Liver (tissue), 9 donors: ENCODE measurements around the gene TATDN3. TPM values are rescaled to one million over a fixed set of nuclear protein-coding genes. Genes with fewer than 3 reads are reported as not detected.

Experiments used
- DNase-seq: peaks from one replicate; pipeline ENCODE4 v3.0.0-alpha.2; 2017; ENCODE audit warnings: low spot score
- H3K27ac ChIP-seq, 2 donors: one replicate each; pipeline ENCODE4 v1.7.0; 2013; ENCODE audit warnings: inconsistent platforms in 2 of 2, low read length in 2 of 2, control low read depth in 1 of 2, low read depth in 1 of 2, mild to moderate bottlenecking in 1 of 2
- H3K27me3 ChIP-seq, 4 donors: one replicate each; pipeline versions ENCODE4 v1.6.1 to v1.7.0; 2013; ENCODE audit warnings: low read length in 3 of 4, inconsistent platforms in 1 of 4, mild to moderate bottlenecking in 1 of 4, moderate library complexity in 1 of 4; ENCODE audit not compliant: control insufficient read depth in 4 of 4, insufficient read depth in 4 of 4
- H3K36me3 ChIP-seq, 4 donors: one replicate each; pipeline versions ENCODE4 v1.6.1 to v1.7.0; 2013; ENCODE audit warnings: low read length in 3 of 4, mild to moderate bottlenecking in 3 of 4, low read depth in 1 of 4, moderate library complexity in 1 of 4; ENCODE audit not compliant: control insufficient read depth in 4 of 4, insufficient read depth in 3 of 4
- H3K4me1 ChIP-seq, 4 donors: one replicate each; pipeline versions ENCODE4 v1.6.1 to v1.7.0; 2013; ENCODE audit warnings: low read length in 3 of 4, mild to moderate bottlenecking in 3 of 4, moderate library complexity in 1 of 4; ENCODE audit not compliant: control insufficient read depth in 4 of 4, insufficient read depth in 4 of 4
- H3K4me3 ChIP-seq, 3 donors: one replicate each; pipeline versions ENCODE4 v1.6.1 to v1.7.0; 2013; ENCODE audit warnings: low read length in 3 of 3, control low read depth in 1 of 3, low read depth in 1 of 3, mild to moderate bottlenecking in 1 of 3
- H3K9ac ChIP-seq, 2 donors: one replicate each; pipeline ENCODE4 v1.7.0; 2013; ENCODE audit warnings: low read length in 2 of 2, mild to moderate bottlenecking in 2 of 2, moderate library complexity in 2 of 2, control low read depth in 1 of 2, low read depth in 1 of 2
- H3K9me3 ChIP-seq, 4 donors: one replicate each; pipeline versions ENCODE4 v1.6.1 to v1.7.0; 2013; ENCODE audit warnings: low read length in 3 of 4; ENCODE audit not compliant: control insufficient read depth in 4 of 4
- EGR1 ChIP-seq, 2 donors: IDR thresholded peaks; 2 replicates each; pipeline ENCODE4 v1.6.1; 2016 to 2018; ENCODE audit warnings: antibody characterized with exemption in 2 of 2, low read depth in 2 of 2
- FOXA1 ChIP-seq: IDR thresholded peaks from 2 replicates; pipeline ENCODE4 v1.6.1; 2016; ENCODE audit warnings: antibody characterized with exemption
- GABPA ChIP-seq, 2 donors: IDR thresholded peaks in 1 of 2; conservative IDR thresholded peaks in 1 of 2; 2 replicates each; pipeline ENCODE4 v1.6.1; 2016; ENCODE audit warnings: antibody characterized with exemption in 2 of 2, mild to moderate bottlenecking in 1 of 2, moderate library complexity in 1 of 2
- HNF4A ChIP-seq, 2 donors: conservative IDR thresholded peaks; 2 replicates each; pipeline ENCODE4 v1.6.1; 2016; ENCODE audit warnings: antibody characterized with exemption in 2 of 2, mild to moderate bottlenecking in 2 of 2
- HNF4G ChIP-seq: IDR thresholded peaks from 2 replicates; pipeline ENCODE4 v1.6.1; 2016; ENCODE audit warnings: antibody characterized with exemption
- JUND ChIP-seq, 2 donors: IDR thresholded peaks; 2 replicates each; pipeline ENCODE4 v1.6.1; 2016; ENCODE audit warnings: antibody characterized with exemption in 2 of 2
- NR2F2 ChIP-seq: IDR thresholded peaks from 2 replicates; pipeline ENCODE4 v1.6.1; 2016; ENCODE audit warnings: antibody characterized with exemption
- RAD21 ChIP-seq, 2 donors: IDR thresholded peaks; 2 replicates each; pipeline ENCODE4 v1.6.1; 2016; ENCODE audit warnings: antibody characterized with exemption in 2 of 2, mild to moderate bottlenecking in 2 of 2
- RXRA ChIP-seq, 2 donors: IDR thresholded peaks; 2 replicates each; pipeline ENCODE4 v1.6.1; 2017 to 2018; ENCODE audit warnings: antibody characterized with exemption in 2 of 2, mild to moderate bottlenecking in 1 of 2
- SP1 ChIP-seq: IDR thresholded peaks from 2 replicates; pipeline ENCODE4 v1.6.1; 2018; ENCODE audit warnings: antibody characterized with exemption, mild to moderate bottlenecking
- TAF1 ChIP-seq: conservative IDR thresholded peaks from 2 replicates; pipeline ENCODE4 v1.6.1; 2016; ENCODE audit warnings: antibody characterized with exemption, mild to moderate bottlenecking
- YY1 ChIP-seq: IDR thresholded peaks from 2 replicates; pipeline ENCODE4 v1.6.1; 2016; ENCODE audit warnings: antibody characterized with exemption, mild to moderate bottlenecking
- WGBS: extraction: QIAGEN DNeasy Blood & Tissue Kit; methylation state at CpG from one replicate; pipeline ENCODE4 v1.1.7; 2013; 5-methylcytosine and 5-hydroxymethylcytosine counted together
- polyA plus RNA-seq, 2 donors: library from polyadenylated mRNA; stranded (reverse) in 1 of 2; unstranded in 1 of 2; fragments of 200-250 nt in 1 of 2; fragments of >200 nt in 1 of 2; fragmentation: Nextera tagmentation in 1 of 2; extraction: Ambion mirVana in 1 of 2; gene quantifications; one replicate each; pipeline versions ENCODE4 v1.2.1 to v1.2.3, GENCODE V29; 2013 to 2015
- total RNA-seq, 2 donors: library from RNA; depleted of rRNA; stranded (reverse); fragments of >200 nt; gene quantifications; one replicate each; pipeline ENCODE4 v1.2.3, GENCODE V29; 2014
- TF ChIP-seq, protein P1 (sequence below): IDR thresholded peaks from 2 replicates; pipeline ENCODE4 v1.6.1; 2016; ENCODE audit warnings: antibody characterized with exemption
- TF ChIP-seq, protein P2 (sequence below): IDR thresholded peaks from 2 replicates; pipeline ENCODE4 v1.6.1; 2016; ENCODE audit warnings: antibody characterized with exemption
- TF ChIP-seq, protein P3 (sequence below): IDR thresholded peaks from 2 replicates; pipeline ENCODE4 v1.6.1; 2016; ENCODE audit warnings: antibody characterized with exemption, mild to moderate bottlenecking
- TF ChIP-seq, protein P4 (sequence below): fragments of 150-350 bp; IDR thresholded peaks from 2 replicates; pipeline ENCODE4 v1.5.1; 2017; ENCODE audit warnings: improper control_type of control experiment, low read depth, low read length; ENCODE audit not compliant: missing input control
- TF ChIP-seq, protein P5 (sequence below): IDR thresholded peaks from 2 replicates; pipeline ENCODE4 v1.6.1; 2016; ENCODE audit warnings: antibody characterized with exemption
- donor health status: healthy.
- donor health status: healthy.
- donor health status: healthy.
- donor health status: healthy.
- donor health status: healthy.

The TATDN3 gene
- total and polyA plus RNA-seq, 4 donors, result 5.2 to 8.1 (median 6.7) TPM

DNA sequence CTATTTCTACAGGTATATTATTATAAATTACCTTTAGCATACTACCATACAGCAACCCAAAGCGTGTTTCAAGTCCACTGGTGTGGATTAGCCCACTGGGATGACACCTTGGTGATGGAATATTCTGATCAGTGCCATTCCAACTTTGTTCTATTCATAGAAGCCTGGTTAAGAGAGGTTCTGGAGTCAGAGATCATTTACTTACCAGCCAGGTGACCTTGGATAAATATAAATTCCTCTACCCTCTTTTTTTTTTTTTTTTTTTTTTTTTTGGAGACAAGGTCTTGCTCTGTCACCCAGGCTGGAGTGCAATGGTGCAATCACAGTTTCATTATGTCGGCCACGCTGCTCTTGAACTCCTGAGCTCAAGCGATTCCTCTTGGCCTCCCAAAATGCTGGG, 55.9 kb downstream of the TATDN3 start, which contains the start of gene SPATA45:
Gene SPATA45, minus strand, starts transcription at position 101 of the 400 bp plus-strand sequence. CDS start 11,500 bp downstream, outside the sequence.
- 95% methylated on average over 4 of the region's 4 CpGs for WGBS
- H3K36me3 ChIP-seq, result no peaks in the 10 kb centered on the region
- TF ChIP-seq, protein P1, sequence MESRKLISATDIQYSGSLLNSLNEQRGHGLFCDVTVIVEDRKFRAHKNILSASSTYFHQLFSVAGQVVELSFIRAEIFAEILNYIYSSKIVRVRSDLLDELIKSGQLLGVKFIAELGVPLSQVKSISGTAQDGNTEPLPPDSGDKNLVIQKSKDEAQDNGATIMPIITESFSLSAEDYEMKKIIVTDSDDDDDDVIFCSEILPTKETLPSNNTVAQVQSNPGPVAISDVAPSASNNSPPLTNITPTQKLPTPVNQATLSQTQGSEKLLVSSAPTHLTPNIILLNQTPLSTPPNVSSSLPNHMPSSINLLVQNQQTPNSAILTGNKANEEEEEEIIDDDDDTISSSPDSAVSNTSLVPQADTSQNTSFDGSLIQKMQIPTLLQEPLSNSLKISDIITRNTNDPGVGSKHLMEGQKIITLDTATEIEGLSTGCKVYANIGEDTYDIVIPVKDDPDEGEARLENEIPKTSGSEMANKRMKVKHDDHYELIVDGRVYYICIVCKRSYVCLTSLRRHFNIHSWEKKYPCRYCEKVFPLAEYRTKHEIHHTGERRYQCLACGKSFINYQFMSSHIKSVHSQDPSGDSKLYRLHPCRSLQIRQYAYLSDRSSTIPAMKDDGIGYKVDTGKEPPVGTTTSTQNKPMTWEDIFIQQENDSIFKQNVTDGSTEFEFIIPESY, result no peak
- TF ChIP-seq HNF4A (conservative IDR thresholded peaks at IDR 0.05) (no peak), RAD21 (IDR thresholded peaks at IDR 0.05) (no peak), FOXA1 (no peak), TAF1 (no peak), EGR1 (IDR thresholded peaks at IDR 0.05; ENCODE audit: low read depth in 2 of 2) (no peak), RXRA (IDR thresholded peaks at IDR 0.05) (no peak), YY1 (no peak), GABPA (IDR thresholded peaks at IDR 0.05 in 1 of 2, conservative IDR thresholded peaks at IDR 0.05 in 1 of 2) (no peak)
- TF ChIP-seq, protein P2, sequence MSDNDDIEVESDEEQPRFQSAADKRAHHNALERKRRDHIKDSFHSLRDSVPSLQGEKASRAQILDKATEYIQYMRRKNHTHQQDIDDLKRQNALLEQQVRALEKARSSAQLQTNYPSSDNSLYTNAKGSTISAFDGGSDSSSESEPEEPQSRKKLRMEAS, result no peak
- TF ChIP-seq, protein P3, sequence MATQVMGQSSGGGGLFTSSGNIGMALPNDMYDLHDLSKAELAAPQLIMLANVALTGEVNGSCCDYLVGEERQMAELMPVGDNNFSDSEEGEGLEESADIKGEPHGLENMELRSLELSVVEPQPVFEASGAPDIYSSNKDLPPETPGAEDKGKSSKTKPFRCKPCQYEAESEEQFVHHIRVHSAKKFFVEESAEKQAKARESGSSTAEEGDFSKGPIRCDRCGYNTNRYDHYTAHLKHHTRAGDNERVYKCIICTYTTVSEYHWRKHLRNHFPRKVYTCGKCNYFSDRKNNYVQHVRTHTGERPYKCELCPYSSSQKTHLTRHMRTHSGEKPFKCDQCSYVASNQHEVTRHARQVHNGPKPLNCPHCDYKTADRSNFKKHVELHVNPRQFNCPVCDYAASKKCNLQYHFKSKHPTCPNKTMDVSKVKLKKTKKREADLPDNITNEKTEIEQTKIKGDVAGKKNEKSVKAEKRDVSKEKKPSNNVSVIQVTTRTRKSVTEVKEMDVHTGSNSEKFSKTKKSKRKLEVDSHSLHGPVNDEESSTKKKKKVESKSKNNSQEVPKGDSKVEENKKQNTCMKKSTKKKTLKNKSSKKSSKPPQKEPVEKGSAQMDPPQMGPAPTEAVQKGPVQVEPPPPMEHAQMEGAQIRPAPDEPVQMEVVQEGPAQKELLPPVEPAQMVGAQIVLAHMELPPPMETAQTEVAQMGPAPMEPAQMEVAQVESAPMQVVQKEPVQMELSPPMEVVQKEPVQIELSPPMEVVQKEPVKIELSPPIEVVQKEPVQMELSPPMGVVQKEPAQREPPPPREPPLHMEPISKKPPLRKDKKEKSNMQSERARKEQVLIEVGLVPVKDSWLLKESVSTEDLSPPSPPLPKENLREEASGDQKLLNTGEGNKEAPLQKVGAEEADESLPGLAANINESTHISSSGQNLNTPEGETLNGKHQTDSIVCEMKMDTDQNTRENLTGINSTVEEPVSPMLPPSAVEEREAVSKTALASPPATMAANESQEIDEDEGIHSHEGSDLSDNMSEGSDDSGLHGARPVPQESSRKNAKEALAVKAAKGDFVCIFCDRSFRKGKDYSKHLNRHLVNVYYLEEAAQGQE, result no peak
- TF ChIP-seq, protein P4, sequence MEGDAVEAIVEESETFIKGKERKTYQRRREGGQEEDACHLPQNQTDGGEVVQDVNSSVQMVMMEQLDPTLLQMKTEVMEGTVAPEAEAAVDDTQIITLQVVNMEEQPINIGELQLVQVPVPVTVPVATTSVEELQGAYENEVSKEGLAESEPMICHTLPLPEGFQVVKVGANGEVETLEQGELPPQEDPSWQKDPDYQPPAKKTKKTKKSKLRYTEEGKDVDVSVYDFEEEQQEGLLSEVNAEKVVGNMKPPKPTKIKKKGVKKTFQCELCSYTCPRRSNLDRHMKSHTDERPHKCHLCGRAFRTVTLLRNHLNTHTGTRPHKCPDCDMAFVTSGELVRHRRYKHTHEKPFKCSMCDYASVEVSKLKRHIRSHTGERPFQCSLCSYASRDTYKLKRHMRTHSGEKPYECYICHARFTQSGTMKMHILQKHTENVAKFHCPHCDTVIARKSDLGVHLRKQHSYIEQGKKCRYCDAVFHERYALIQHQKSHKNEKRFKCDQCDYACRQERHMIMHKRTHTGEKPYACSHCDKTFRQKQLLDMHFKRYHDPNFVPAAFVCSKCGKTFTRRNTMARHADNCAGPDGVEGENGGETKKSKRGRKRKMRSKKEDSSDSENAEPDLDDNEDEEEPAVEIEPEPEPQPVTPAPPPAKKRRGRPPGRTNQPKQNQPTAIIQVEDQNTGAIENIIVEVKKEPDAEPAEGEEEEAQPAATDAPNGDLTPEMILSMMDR, result no peak
- TF ChIP-seq, protein P5, sequence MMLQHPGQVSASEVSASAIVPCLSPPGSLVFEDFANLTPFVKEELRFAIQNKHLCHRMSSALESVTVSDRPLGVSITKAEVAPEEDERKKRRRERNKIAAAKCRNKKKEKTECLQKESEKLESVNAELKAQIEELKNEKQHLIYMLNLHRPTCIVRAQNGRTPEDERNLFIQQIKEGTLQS, result no peak
- H3K4me1 ChIP-seq, result no peaks in the 10 kb centered on the region
- H3K9me3 ChIP-seq, result peaks cover 0 to 2% (median under 1%) of the 10 kb centered on the region in 4 donors
- no peaks in the 10 kb centered on the region for H3K27me3 ChIP-seq
- no peak within 1 kb of the TSS for H3K27ac ChIP-seq
- no peak for DNase-seq
- H3K9ac ChIP-seq, result no peak within 1 kb of the TSS
- no peak within 1 kb of the TSS for H3K4me3 ChIP-seq

DNA sequence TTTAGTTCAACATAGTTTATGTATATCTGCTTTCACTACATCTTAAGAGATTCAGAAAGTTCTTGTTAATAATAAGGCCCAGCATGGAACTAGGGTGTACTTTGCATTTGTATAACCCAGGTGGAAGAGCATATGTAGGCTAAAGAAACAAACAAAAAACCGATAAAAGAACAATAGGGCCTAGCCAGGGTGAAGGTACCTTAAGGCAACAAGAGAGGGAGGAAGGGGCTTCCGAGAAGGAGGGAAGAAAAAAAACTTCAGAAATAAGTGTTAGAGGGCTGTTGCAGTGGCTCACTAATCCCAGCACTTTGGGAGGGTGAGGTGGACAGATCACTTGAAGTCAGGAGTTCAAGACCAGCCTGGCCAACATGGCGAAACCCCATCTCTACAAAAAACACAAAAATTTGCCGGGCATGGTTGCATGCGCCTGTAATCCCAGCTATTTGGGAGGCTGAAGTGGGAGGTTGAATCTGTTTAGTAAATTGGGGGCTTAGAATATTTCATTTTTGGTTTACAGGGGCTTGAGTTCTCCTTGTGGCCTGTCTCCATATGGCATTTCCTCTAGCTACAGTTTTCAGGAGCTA, 60.5 kb downstream of the TATDN3 start:
- H3K9ac ChIP-seq, result no peak overlapping the region
- peaks cover 0 to 6% (median 2%) of the 10 kb centered on the region in 4 donors for H3K4me1 ChIP-seq
- H3K9me3 ChIP-seq, result no peaks in the 10 kb centered on the region
- no peak for DNase-seq
- H3K36me3 ChIP-seq, result no peaks in the 10 kb centered on the region
- no peak for TF ChIP-seq GABPA (IDR thresholded peaks at IDR 0.05 in 1 of 2, conservative IDR thresholded peaks at IDR 0.05 in 1 of 2)
- TF ChIP-seq NR2F2, result no peak
- TF ChIP-seq RAD21 (IDR thresholded peaks at IDR 0.05), result no peak
- TF ChIP-seq, protein P5, result no peak
- TF ChIP-seq, protein P2, result no peak
- no peak for TF ChIP-seq RXRA (IDR thresholded peaks at IDR 0.05)
- TF ChIP-seq SP1, result no peak
- TF ChIP-seq FOXA1, result no peak
- no peak for TF ChIP-seq JUND (IDR thresholded peaks at IDR 0.05)
- TF ChIP-seq, protein P4, result no peak
- TF ChIP-seq HNF4G, result no peak
- TF ChIP-seq EGR1 (IDR thresholded peaks at IDR 0.05; ENCODE audit: low read depth in 2 of 2), result no peak
- TF ChIP-seq, protein P1, result no peak
- no peak for TF ChIP-seq YY1
- H3K4me3 ChIP-seq, result no peak overlapping the region
- no peak overlapping the region for H3K27ac ChIP-seq
- H3K27me3 ChIP-seq, result no peaks in the 10 kb centered on the region
- WGBS, result 90% methylated on average over 5 of the region's 5 CpGs
